GM12878 (cell line): Measurements from ENCODE around the gene EYA2. TPM values are rescaled to one million over a fixed set of nuclear protein-coding genes. Genes with fewer than 3 reads are reported as not detected.

Experiments used
- ATAC-seq: fragments of 200-7000 bp; cut with Tn5 transposase; 3 replicates; pipeline ENCODE4 v1.9.1; 2020; ENCODE audit warnings: mild to moderate bottlenecking, moderate library complexity
- BruUV-seq: library from RNA; stranded (reverse); fragments of 400-500 nt; replicated peaks from 2 replicates; lab custom pipeline; 2021; lab: Mats Ljungman, UMichigan
- CTCF ChIA-PET: fragments of 300-600 bp; sonication (Branson Sonifier 250); formaldehyde crosslinking; extraction: SDS; loops from one replicate; lab custom pipeline; 2021; ENCODE audit warnings: inconsistent platforms; lab: Yijun Ruan, JAX
- POLR2A ChIA-PET: fragments of 350-600 bp; formaldehyde crosslinking; extraction: SDS; loops from one replicate; lab custom pipeline; 2021; ENCODE audit warnings: inconsistent platforms; lab: Charles Lee
- RAD21 ChIA-PET: fragments of 300-600 bp; sonication (Branson Sonifier 250); formaldehyde crosslinking; loops from one replicate; lab custom pipeline; 2023; ENCODE audit warnings: antibody characterized with exemption; ENCODE audit not compliant: unreplicated experiment; lab: Charles Lee
- SMC1A ChIA-PET: fragments of 300-600 bp; sonication (Branson Sonifier 250); formaldehyde crosslinking; loops from one replicate; lab custom pipeline; 2023; ENCODE audit not compliant: unreplicated experiment, uncharacterized antibody; lab: Charles Lee
- DNase-seq: peaks from one replicate; pipeline ENCODE4 v3.0.0-alpha.2; 2011; ENCODE audit warnings: low read depth, low spot score
- FAIRE-seq: peaks from 3 replicates; lab custom pipeline; 2011; peaks lifted over from hg19 to GRCh38; lab: Jason Lieb, UNC
- H2AFZ ChIP-seq: 2 replicates; pipeline ENCODE4 v1.6.0; 2011; ENCODE audit warnings: low read depth, low read length, control low read depth; ENCODE audit not compliant: control insufficient read depth
- H3K27ac ChIP-seq: 2 replicates; pipeline ENCODE4 v1.5.1; 2011; ENCODE audit warnings: control low read depth; ENCODE audit not compliant: control insufficient read depth, insufficient read depth
- H3K27me3 ChIP-seq, 2 experiments: replicated peaks in 1 of 2; 2 replicates each; pipeline versions ENCODE4 v1.6.0 to v1.6.1; 2011; ENCODE audit warnings: low read length in 1 of 2; ENCODE audit not compliant: control insufficient read depth in 2 of 2, insufficient read depth in 2 of 2
- H3K36me3 ChIP-seq, 2 experiments: 2 replicates each; pipeline ENCODE4 v1.5.1; 2011; ENCODE audit warnings: low read length in 1 of 2; ENCODE audit not compliant: control insufficient read depth in 2 of 2, insufficient read depth in 2 of 2
- H3K4me1 ChIP-seq: 2 replicates; pipeline ENCODE4 v1.6.1; 2011; ENCODE audit warnings: mild to moderate bottlenecking, low read length, moderate library complexity, mixed read lengths; ENCODE audit not compliant: control insufficient read depth, insufficient read depth
- H3K4me2 ChIP-seq: 2 replicates; pipeline ENCODE4 v1.6.0; 2011; ENCODE audit warnings: control low read depth; ENCODE audit not compliant: control insufficient read depth, insufficient read depth
- H3K4me3 ChIP-seq: fragments of 200-600 bp; sonication (generic); 2 replicates; pipeline ENCODE4 v1.5.1; 2016
- H3K79me2 ChIP-seq: 2 replicates; pipeline ENCODE4 v1.6.0; 2011; ENCODE audit warnings: low read length; ENCODE audit not compliant: control insufficient read depth, insufficient read depth
- H3K9ac ChIP-seq: 2 replicates; pipeline ENCODE4 v1.8.0; 2011; ENCODE audit warnings: low read length, control low read depth, mixed read lengths; ENCODE audit not compliant: control insufficient read depth, insufficient read depth
- H3K9me3 ChIP-seq: replicated peaks from 3 replicates; pipeline ENCODE4 v1.5.1; 2011; ENCODE audit warnings: mild to moderate bottlenecking, low read length; ENCODE audit not compliant: control insufficient read depth, insufficient read depth
- H4K20me1 ChIP-seq: 2 replicates; pipeline ENCODE4 v1.6.0; 2011; ENCODE audit not compliant: control insufficient read depth, insufficient read depth
- ATF7 ChIP-seq: fragments of 450-650 bp; IDR thresholded peaks from 2 replicates; pipeline ENCODE4 v1.6.1; 2016; ENCODE audit warnings: low read depth, mild to moderate bottlenecking
- BACH1 ChIP-seq: fragments of 450-650 bp; IDR thresholded peaks from 2 replicates; pipeline ENCODE4 v1.6.1; 2017; ENCODE audit warnings: mild to moderate bottlenecking, borderline replicate concordance
- BCL11A ChIP-seq: IDR thresholded peaks from 2 replicates; pipeline ENCODE4 v1.6.1; 2011; ENCODE audit warnings: low read depth, low read length
- BHLHE40 ChIP-seq, 2 experiments: fragments of 450-650 bp in 1 of 2; IDR thresholded peaks; 2 replicates each; pipeline ENCODE4 v1.6.1; 2011 to 2017; ENCODE audit warnings: low read depth in 2 of 2, borderline replicate concordance in 1 of 2, improper control_type of control experiment in 1 of 2, low read length in 1 of 2, mild to moderate bottlenecking in 1 of 2
- DPF2 ChIP-seq: fragments of 450-650 bp; IDR thresholded peaks from 2 replicates; pipeline ENCODE4 v1.6.1; 2017; ENCODE audit warnings: mild to moderate bottlenecking
- EP300 ChIP-seq, 2 experiments: fragments of 150-350 bp in 1 of 2; IDR thresholded peaks; 2 replicates each; pipeline ENCODE4 v1.6.1; 2011 to 2012; ENCODE audit warnings: low read depth in 2 of 2, low read length in 2 of 2, borderline replicate concordance in 1 of 2, improper control_type of control experiment in 1 of 2, inconsistent platforms in 1 of 2; ENCODE audit not compliant: control insufficient read depth in 1 of 2
- IKZF1 ChIP-seq: fragments of 450-650 bp; conservative IDR thresholded peaks from 2 replicates; pipeline ENCODE4 v1.6.1; 2017; ENCODE audit warnings: antibody characterized with exemption, mild to moderate bottlenecking
- IKZF2 ChIP-seq, 2 experiments: fragments of 450-650 bp; IDR thresholded peaks; 2 replicates each; pipeline ENCODE4 v1.6.1; 2017; ENCODE audit warnings: mild to moderate bottlenecking in 2 of 2, moderate library complexity in 2 of 2
- MEF2B ChIP-seq: fragments of 450-650 bp; IDR thresholded peaks from 2 replicates; pipeline ENCODE4 v1.6.1; 2018; ENCODE audit warnings: mild to moderate bottlenecking, moderate library complexity; ENCODE audit not compliant: partially characterized antibody, poor library complexity, severe bottlenecking
- MTA2 ChIP-seq: fragments of 450-650 bp; IDR thresholded peaks from 2 replicates; pipeline ENCODE4 v1.6.1; 2016; ENCODE audit warnings: low read depth, mild to moderate bottlenecking, moderate library complexity
- MTA3 ChIP-seq: IDR thresholded peaks from 2 replicates; pipeline ENCODE4 v1.6.1; 2012; ENCODE audit warnings: low read length, inconsistent platforms, borderline replicate concordance
- NBN ChIP-seq: fragments of 450-650 bp; IDR thresholded peaks from 2 replicates; pipeline ENCODE4 v1.6.1; 2016
- NFXL1 ChIP-seq: fragments of 450-650 bp; IDR thresholded peaks from 2 replicates; pipeline ENCODE4 v1.6.1; 2017; ENCODE audit warnings: antibody characterized with exemption, mild to moderate bottlenecking, borderline replicate concordance
- NR2F1 ChIP-seq: fragments of 450-650 bp; conservative IDR thresholded peaks from 2 replicates; pipeline ENCODE4 v1.6.1; 2017; ENCODE audit warnings: mild to moderate bottlenecking
- PAX8 ChIP-seq: fragments of 450-650 bp; IDR thresholded peaks from 2 replicates; pipeline ENCODE4 v1.6.1; 2017; ENCODE audit warnings: mild to moderate bottlenecking, moderate library complexity
- PML ChIP-seq: IDR thresholded peaks from 2 replicates; pipeline ENCODE4 v1.6.1; 2012; ENCODE audit warnings: low read length, inconsistent platforms
- RBBP5 ChIP-seq: fragments of 200-600 bp; sonication (generic); conservative IDR thresholded peaks from 2 replicates; pipeline ENCODE4 v1.6.1; 2016
- RELB ChIP-seq: fragments of 450-650 bp; IDR thresholded peaks from 2 replicates; pipeline ENCODE4 v1.6.1; 2017; ENCODE audit warnings: low read depth, mild to moderate bottlenecking, moderate library complexity
- SMARCA5 ChIP-seq: fragments of 450-650 bp; IDR thresholded peaks from 2 replicates; pipeline ENCODE4 v1.6.1; 2017; ENCODE audit warnings: mild to moderate bottlenecking
- TCF12 ChIP-seq: IDR thresholded peaks from 2 replicates; pipeline ENCODE4 v1.6.1; 2011; ENCODE audit warnings: low read depth, mild to moderate bottlenecking, low read length
- ZNF217 ChIP-seq: fragments of 450-650 bp; IDR thresholded peaks from 2 replicates; pipeline ENCODE4 v1.6.1; 2017; ENCODE audit warnings: antibody characterized with exemption, mild to moderate bottlenecking
- ZNF24 ChIP-seq: fragments of 450-650 bp; IDR thresholded peaks from 2 replicates; pipeline ENCODE4 v1.6.1; 2017; ENCODE audit warnings: antibody characterized with exemption, mild to moderate bottlenecking
- ZNF384 ChIP-seq: IDR thresholded peaks from 2 replicates; pipeline ENCODE4 v1.6.1; 2012; ENCODE audit warnings: low read depth, mild to moderate bottlenecking, low read length, improper control_type of control experiment, borderline replicate concordance
- WGBS: methylation state at CpG from one replicate; pipeline ENCODE4 v1.1.6; 2016; ENCODE audit warnings: low lambda C conversion rate; ENCODE audit not compliant: insufficient replicate concordance, insufficient coverage; ENCODE audit errors: missing lambda C conversion rate; 5-methylcytosine and 5-hydroxymethylcytosine counted together
- in situ Hi-C: fragments of 300-500 bp; cut with MboI; formaldehyde crosslinking; loops from 9 replicates; pipeline ENCODE4 v1.14.3; 2018; ENCODE audit warnings: mixed read lengths
- intact Hi-C: fragments of 100-400 bp; cut with micrococcal nuclease; formaldehyde crosslinking; loops from one replicate; pipeline ENCODE4 v1.14.2; 2022; ENCODE audit not compliant: unreplicated experiment
- polyA plus RNA-seq, 11 experiments: library from polyadenylated mRNA; depleted of rRNA in 4 of 11; unstranded in 6 of 11; stranded (reverse) in 5 of 11; fragments of >200 nt; fragmentation: Nextera tagmentation in 4 of 11; fragmentation: Illumina TruSeq in 1 of 11; extraction: Ambion mirVana in 4 of 11; extraction: Trizol in 1 of 11; gene quantifications; 1 replicate in 1 of 11; 2 replicates in 10 of 11; pipeline versions ENCODE4 v1.2.1 to v1.2.3, GENCODE V29; 2011 to 2016; ENCODE audit warnings: inconsistent platforms in 2 of 11, missing spikeins in 2 of 11, low read depth in 1 of 11
- total RNA-seq, 4 experiments: library from RNA; depleted of rRNA in 3 of 4; stranded (reverse); fragments of >200 nt in 3 of 4; fragmentation: Illumina TruSeq in 1 of 4; extraction: Trizol in 1 of 4; gene quantifications; 2 replicates each; pipeline versions ENCODE4 v1.2.1 to v1.2.3, GENCODE V29; 2013 to 2021
- TF ChIP-seq, protein P1 (sequence below): fragments of 450-650 bp; IDR thresholded peaks from 2 replicates; pipeline ENCODE4 v1.6.1; 2016; ENCODE audit warnings: mild to moderate bottlenecking

The EYA2 gene
- total and polyA plus RNA-seq, 10 of the 15 experiments (the other 5 are each of a cell fraction or from before 2014, with no cell fraction given), result 0.20 TPM; not detected in 9

DNA sequence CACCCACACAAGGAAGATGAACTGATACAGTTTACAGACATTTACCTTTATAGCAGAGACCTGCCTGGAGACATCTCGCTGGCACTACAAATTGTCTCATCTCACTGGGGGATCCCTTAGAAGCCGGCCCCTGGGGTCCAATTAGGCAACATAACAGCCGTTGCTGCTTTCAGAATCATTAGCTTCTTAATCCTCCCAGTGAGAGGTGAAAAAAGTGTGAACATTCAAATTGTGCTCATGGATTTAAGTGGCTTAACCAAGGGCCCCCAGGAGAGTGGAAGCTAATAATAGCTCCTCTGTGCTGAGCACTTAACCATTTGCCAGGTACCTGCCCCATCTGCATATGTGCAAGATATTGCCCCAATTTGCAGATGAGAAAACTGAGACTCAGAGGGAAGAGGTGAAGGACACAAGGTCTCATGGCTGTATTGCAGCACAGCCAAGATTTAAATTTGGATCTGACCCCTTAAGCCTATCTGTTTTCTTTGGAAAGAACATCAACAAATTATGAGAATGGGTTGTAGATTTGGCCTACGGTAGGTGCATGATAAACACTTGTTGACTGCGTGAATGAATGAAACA, 101.0 kb downstream of the EYA2 start:
- POLR2A ChIA-PET, result no interaction called here
- Histone ChIP-seq H3K9ac (no peak overlapping the region), H3K79me2 (no peaks in the 10 kb centered on the region), H3K4me3 (no peak overlapping the region), H4K20me1 (no peaks in the 10 kb centered on the region), H2AFZ (no peak overlapping the region), H3K27ac (no peak overlapping the region), H3K4me2 (no peak overlapping the region), H3K36me3 (no peaks in the 10 kb centered on the region), H3K4me1 (peaks cover 3% of the 10 kb centered on the region; the same call in 1 of the 2 replicates), H3K27me3 (0 out of 4 replicates have a peak, but pooled peaks cover 0 to 1% of the 10 kb centered on the region in 2 experiments), H3K9me3 (no peaks in the 10 kb centered on the region; the same call in 2 of the 3 replicates)
- intact Hi-C loops (no loop called here), in situ Hi-C loops (no loop called here)
- WGBS, result 45% methylated on average over 5 of the region's 5 CpGs
- CTCF ChIA-PET, result no interaction called here
- peak; percentile 31 for DNase-seq
- SMC1A ChIA-PET, result interaction anchor here (0.7 to 1.8 kb wide), 2 partner anchors 9 to 267 kb away, joined by 3 to 5 read pairs; no protein-coding TSS in a partner anchor
- ATAC-seq, result peak; percentile 52
- no TSS peak for BruUV-seq
- RAD21 ChIA-PET, result interaction anchor here (1.4 to 1.7 kb wide), 2 partner anchors 16 to 24 kb away, joined by 4 to 5 read pairs; no protein-coding TSS in a partner anchor
- 0 out of 2 replicates have a peak, but pooled peaks have one; percentile 19 for TF ChIP-seq SMARCA5
- peak; percentile 99 for TF ChIP-seq MTA2
- TF ChIP-seq DPF2, result peak; percentile 68; the same call in 1 of the 2 replicates
- TF ChIP-seq NBN, result peak; percentile 30; the same call in 1 of the 2 replicates
- no peak for TF ChIP-seq PAX8
- peak; percentile 49; the same call in 1 of the 2 replicates for TF ChIP-seq RELB
- TF ChIP-seq IKZF1, result peak; percentile 70
- peak; percentile 95 for TF ChIP-seq MEF2B
- peak; percentile 92; the same call in 1 of the 2 replicates for TF ChIP-seq BCL11A
- peak in 1 of 2 experiments; percentile 58; a peak in 1 of 4 replicates for TF ChIP-seq EP300 (IDR thresholded peaks at IDR 0.05; ENCODE audit: borderline replicate concordance in 1 of 2, control insufficient read depth in 1 of 2, low read depth in 2 of 2, low read length in 2 of 2)
- 0 out of 2 replicates have a peak, but pooled peaks have one; percentile 33 for TF ChIP-seq ZNF384
- peak; percentile 24; the same call in 1 of the 2 replicates for TF ChIP-seq BACH1
- no peak for TF ChIP-seq MTA3
- TF ChIP-seq ATF7, result peak; percentile 63
- no peak for TF ChIP-seq NFXL1
- no peak for TF ChIP-seq PML
- TF ChIP-seq TCF12, result 0 out of 2 replicates have a peak, but pooled peaks have one; percentile 14
- TF ChIP-seq BHLHE40 (IDR thresholded peaks at IDR 0.05; ENCODE audit: borderline replicate concordance in 1 of 2, low read depth in 2 of 2, low read length in 1 of 2), result peak in 1 of 2 experiments; percentile 46; a peak in 1 of 4 replicates
- TF ChIP-seq RBBP5, result no peak
- 0 out of 2 replicates have a peak, but pooled peaks have one; percentile 0 for TF ChIP-seq ZNF24
- peak; percentile 59 for TF ChIP-seq NR2F1
- TF ChIP-seq IKZF2 (IDR thresholded peaks at IDR 0.05), result peak; percentile 61 to 74; a peak in 2 of 4 replicates
- TF ChIP-seq, protein P1, sequence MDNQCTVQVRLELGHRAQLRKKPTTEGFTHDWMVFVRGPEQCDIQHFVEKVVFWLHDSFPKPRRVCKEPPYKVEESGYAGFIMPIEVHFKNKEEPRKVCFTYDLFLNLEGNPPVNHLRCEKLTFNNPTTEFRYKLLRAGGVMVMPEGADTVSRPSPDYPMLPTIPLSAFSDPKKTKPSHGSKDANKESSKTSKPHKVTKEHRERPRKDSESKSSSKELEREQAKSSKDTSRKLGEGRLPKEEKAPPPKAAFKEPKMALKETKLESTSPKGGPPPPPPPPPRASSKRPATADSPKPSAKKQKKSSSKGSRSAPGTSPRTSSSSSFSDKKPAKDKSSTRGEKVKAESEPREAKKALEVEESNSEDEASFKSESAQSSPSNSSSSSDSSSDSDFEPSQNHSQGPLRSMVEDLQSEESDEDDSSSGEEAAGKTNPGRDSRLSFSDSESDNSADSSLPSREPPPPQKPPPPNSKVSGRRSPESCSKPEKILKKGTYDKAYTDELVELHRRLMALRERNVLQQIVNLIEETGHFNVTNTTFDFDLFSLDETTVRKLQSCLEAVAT, result 0 out of 2 replicates have a peak, but pooled peaks have one; percentile 20
- TF ChIP-seq ZNF217, result peak; percentile 80
- no peak for FAIRE-seq
